Measurements from ENCODE around the gene MSMP.
A peak's percentile ranks its signal among the peaks of the same experiment; 100 is the strongest.

The MSMP gene

GRCh38 chr9:35771075-35771433 is 17.0 kb upstream of the MSMP start:
- peak; percentile 43 for DNase-seq

GRCh38 chr9:35769763-35770162 is 15.7 kb upstream of the MSMP start:
- DNase-seq, result no peak

- no peak for DNase-seq
Observed at GRCh38 chr9:35767458-35767857, 13.4 kb upstream of the MSMP start.

GRCh38 chr9:35766997-35767396 is 12.9 kb upstream of the MSMP start:
- no peak for DNase-seq

GRCh38 chr9:35763803-35764202 is 9.7 kb upstream of the MSMP start:
- no peak for DNase-seq

- no peak for DNase-seq
Observed at GRCh38 chr9:35763181-35763580, 9.1 kb upstream of the MSMP start.

- peak; percentile 77 for DNase-seq
Observed at GRCh38 chr9:35760651-35761050, 6.6 kb upstream of the MSMP start.

GRCh38 chr9:35759795-35760194 is 5.7 kb upstream of the MSMP start:
- DNase-seq, result no peak

GRCh38 chr9:35758475-35759050 is 4.5 kb upstream of the MSMP start:
- DNase-seq, result no peak

- DNase-seq, result no peak
Observed at GRCh38 chr9:35757892-35758275, 3.8 kb upstream of the MSMP start.

- DNase-seq, result peak; percentile 89
Observed at GRCh38 chr9:35757226-35757891, 3.3 kb upstream of the MSMP start.

GRCh38 chr9:35756275-35757225 is 2.5 kb upstream of the MSMP start:
- DNase-seq, result peak; percentile 89

GRCh38 chr9:35755071-35755470 is 995 bp upstream of the MSMP start:
- DNase-seq, result no peak

- DNase-seq, result no peak
Observed at GRCh38 chr9:35753466-35753865, 610 bp downstream of the MSMP start.

GRCh38 chr9:35750256-35750531 is 3.9 kb downstream of the MSMP start:
- DNase-seq, result no peak

- peak; percentile 49 for DNase-seq
Observed at GRCh38 chr9:35749515-35750255, 4.4 kb downstream of the MSMP start.

GRCh38 chr9:35748858-35749514 is 5.1 kb downstream of the MSMP start, which contains the start of the genes GBA2 and RGP1:
Gene GBA2, minus strand, starts transcription at chr9:35749228. Its CDS starts 524 bp downstream, at chr9:35748704.
Gene RGP1, plus strand, starts transcription at chr9:35749287. Its CDS starts 469 bp downstream, at chr9:35749756.
- peak; percentile 92 for DNase-seq

- DNase-seq, result peak; percentile 47
Observed at GRCh38 chr9:35748242-35748857, 5.7 kb downstream of the MSMP start.

- peak; percentile 18 for DNase-seq
Observed at GRCh38 chr9:35746583-35746982, 7.5 kb downstream of the MSMP start.

- DNase-seq, result peak; percentile 53
Observed at GRCh38 chr9:35745569-35745968, 8.5 kb downstream of the MSMP start.

GRCh38 chr9:35743880-35744518 is 10.1 kb downstream of the MSMP start:
- DNase-seq, result no peak

- DNase-seq, result no peak
Observed at GRCh38 chr9:35743452-35743851, 10.6 kb downstream of the MSMP start.

Data from NCI-H69 (cell line).